ENCODE results near the gene RBM7.
A peak's percentile ranks its signal among the peaks of the same experiment; 100 is the strongest.

Gene RBM7, protein sequence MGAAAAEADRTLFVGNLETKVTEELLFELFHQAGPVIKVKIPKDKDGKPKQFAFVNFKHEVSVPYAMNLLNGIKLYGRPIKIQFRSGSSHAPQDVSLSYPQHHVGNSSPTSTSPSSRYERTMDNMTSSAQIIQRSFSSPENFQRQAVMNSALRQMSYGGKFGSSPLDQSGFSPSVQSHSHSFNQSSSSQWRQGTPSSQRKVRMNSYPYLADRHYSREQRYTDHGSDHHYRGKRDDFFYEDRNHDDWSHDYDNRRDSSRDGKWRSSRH

DNA sequence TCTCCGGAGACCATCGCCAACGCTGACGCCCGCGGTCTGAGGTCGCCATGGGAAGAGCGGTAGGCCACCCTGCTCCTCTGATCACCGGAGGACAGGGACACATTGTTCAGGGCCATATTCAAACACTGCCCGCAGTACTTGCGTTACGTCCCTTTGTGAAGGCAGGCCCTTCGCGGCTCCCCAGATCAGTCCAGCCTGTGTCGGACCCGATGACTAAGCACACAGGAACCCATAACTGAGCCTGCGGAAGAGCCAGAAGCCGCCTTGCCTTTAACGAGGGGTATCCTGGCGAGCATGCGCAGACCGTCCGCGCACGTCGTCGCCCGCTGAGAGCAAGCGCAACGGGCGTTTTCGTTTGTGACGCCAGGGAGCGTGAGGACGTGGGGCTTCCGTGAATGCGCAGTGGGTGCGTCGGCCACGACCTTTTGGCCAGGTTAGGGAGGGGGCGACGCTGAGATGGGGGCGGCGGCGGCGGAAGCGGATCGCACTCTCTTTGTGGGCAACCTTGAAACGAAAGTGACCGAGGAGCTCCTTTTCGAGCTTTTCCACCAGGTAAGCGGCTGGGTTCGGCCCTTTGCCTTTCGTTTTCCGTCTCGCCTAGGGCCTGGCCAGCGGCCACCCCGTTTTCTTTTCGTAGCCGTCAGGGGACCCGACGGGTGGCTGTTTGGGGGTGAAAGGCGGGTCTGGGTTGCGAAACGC lies at the start of gene RBM7, which contains the start of gene C11orf71:
RBM7 (plus strand) TSS at position 451 of the 699 bp plus-strand sequence; CDS start at position 457, 6 bp downstream.
C11orf71 (minus strand) TSS at position 296 of the 699 bp plus-strand sequence; CDS start at position 116, 180 bp downstream.
- DNase-seq (ENCODE audit: low read depth in 4 of 4, low spot score in 1 of 4), result peak; percentile 96

DNA sequence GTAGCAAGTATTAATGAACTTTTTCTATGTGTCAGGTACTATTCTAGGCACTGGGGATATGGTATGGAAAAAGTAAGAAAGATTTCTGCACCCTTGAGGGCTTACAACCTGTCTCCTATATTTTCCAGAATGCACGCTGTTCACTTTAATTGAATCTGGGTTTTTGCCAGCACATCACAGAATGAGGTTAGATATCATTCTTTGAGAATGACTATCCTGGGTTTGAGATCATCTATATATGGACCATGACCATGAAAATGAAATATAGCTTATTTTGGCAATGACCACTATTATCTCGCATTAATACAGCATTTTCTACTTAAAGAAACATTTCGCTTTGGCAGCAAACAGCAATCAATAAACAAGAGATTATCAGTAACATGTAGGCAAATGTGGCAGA lies 47.0 kb upstream of the RBM7 start:
- DNase-seq (ENCODE audit: low read depth in 4 of 4, low spot score in 1 of 4), result no peak

DNA sequence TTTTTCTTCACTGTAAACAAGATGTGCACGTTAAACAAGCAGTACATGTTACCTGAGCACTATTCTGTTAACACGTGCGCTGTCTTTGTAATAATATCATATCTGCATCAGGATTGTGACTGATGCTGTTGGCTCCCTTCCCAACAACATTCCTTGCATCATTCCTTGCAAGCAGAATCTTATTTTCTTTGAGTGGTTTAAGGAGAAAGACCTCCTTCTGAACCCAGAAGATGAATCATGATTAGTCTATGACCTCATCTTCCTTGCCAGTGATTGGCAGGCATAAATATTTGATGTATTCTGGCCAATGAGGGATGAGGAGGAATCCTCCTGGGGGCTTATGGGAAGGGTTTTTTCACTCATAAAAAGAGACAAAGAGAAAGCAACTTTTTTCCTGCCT lies 46.4 kb upstream of the RBM7 start:
- DNase-seq (ENCODE audit: low read depth in 4 of 4, low spot score in 1 of 4), result no peak

DNA sequence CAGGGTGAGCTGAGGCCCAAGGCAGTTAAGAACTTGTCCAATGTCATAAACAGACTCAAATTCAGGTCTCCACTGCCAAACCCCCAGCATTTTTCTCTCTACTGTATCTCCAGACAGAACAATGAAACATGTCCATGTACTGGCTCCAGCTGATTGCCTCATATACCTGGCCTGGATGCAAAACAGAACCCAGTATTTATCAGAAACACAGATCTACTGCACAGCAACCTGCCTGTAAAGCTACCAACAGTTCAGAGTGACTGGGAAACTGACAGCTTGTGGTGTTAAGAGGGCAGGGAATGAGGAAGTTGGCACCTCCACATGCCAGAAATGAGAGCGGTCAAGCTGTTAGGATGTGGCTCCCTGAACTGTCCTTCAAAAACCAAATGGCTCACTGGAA lies 41.8 kb upstream of the RBM7 start:
- DNase-seq (ENCODE audit: low read depth in 4 of 4, low spot score in 1 of 4), result no peak

- no peak for DNase-seq (ENCODE audit: low read depth in 4 of 4, low spot score in 1 of 4)
These were observed 41.1 kb upstream of the RBM7 start for GRCh38 chr11:114359342-114359741.

GRCh38 chr11:114362326-114362725 lies 38.1 kb upstream of the RBM7 start:
- DNase-seq (ENCODE audit: low read depth in 4 of 4, low spot score in 1 of 4), result no peak

- DNase-seq (ENCODE audit: low read depth in 4 of 4, low spot score in 1 of 4), result no peak
These were observed 37.5 kb upstream of the RBM7 start for GRCh38 chr11:114362958-114363357.

- DNase-seq (ENCODE audit: low read depth in 4 of 4, low spot score in 1 of 4), result no peak
These were observed 33.9 kb upstream of the RBM7 start for GRCh38 chr11:114366331-114367243.

GRCh38 chr11:114367244-114367957 lies 33.1 kb upstream of the RBM7 start:
- DNase-seq (ENCODE audit: low read depth in 4 of 4, low spot score in 1 of 4), result no peak

- DNase-seq (ENCODE audit: low read depth in 4 of 4, low spot score in 1 of 4), result no peak
These were observed 31.4 kb upstream of the RBM7 start for GRCh38 chr11:114368918-114369680.

GRCh38 chr11:114375052-114375451 lies 25.4 kb upstream of the RBM7 start:
- no peak for DNase-seq (ENCODE audit: low read depth in 4 of 4, low spot score in 1 of 4)

- no peak for DNase-seq (ENCODE audit: low read depth in 4 of 4, low spot score in 1 of 4)
These were observed 22.7 kb upstream of the RBM7 start for GRCh38 chr11:114377612-114378267.

GRCh38 chr11:114379394-114380069 lies 20.9 kb upstream of the RBM7 start:
- no peak for DNase-seq (ENCODE audit: low read depth in 4 of 4, low spot score in 1 of 4)

DNA sequence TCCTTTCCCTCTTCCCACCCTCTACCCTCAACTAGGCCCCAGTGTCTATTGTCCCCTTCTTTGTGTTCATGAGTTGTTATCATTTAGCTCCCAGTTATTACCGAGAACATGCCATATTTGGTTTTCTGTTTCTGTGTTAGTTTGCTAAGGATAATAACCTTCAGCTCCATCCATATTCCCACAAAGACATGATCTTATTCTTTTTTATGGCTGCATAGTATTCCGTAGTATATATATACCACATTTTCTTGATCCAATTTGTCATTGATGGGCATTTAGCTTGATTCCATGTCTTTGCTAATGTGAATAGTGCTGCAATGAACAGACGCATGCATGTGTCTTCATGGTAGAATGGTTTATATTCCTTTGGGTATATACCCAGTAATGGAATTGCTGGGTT lies 18.0 kb upstream of the RBM7 start:
- DNase-seq (ENCODE audit: low read depth in 4 of 4, low spot score in 1 of 4), result no peak

- no peak for DNase-seq (ENCODE audit: low read depth in 4 of 4, low spot score in 1 of 4)
These were observed 16.0 kb upstream of the RBM7 start for GRCh38 chr11:114384487-114384886.

DNA sequence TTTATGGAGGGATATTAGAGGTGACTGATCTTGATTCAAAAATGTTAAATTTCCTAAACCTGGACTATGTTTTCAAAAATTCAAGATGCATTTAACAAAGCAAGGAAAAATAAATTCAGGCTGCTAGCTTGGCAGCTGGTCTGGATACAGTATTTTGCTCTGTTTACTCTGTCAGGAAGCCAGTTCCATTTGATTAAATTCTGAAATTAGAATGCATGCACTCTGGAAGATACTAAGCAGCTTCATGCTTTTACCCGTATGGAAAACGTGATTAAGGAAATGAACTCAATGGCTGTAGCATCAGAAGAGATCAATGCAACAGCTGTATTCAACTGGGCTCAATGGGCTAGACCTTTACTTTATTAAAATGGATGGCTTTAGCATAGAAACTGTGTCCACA lies 14.3 kb upstream of the RBM7 start:
- DNase-seq (ENCODE audit: low read depth in 4 of 4, low spot score in 1 of 4), result no peak

GRCh38 chr11:114386545-114386944 lies 13.9 kb upstream of the RBM7 start:
- DNase-seq (ENCODE audit: low read depth in 4 of 4, low spot score in 1 of 4), result no peak

DNA sequence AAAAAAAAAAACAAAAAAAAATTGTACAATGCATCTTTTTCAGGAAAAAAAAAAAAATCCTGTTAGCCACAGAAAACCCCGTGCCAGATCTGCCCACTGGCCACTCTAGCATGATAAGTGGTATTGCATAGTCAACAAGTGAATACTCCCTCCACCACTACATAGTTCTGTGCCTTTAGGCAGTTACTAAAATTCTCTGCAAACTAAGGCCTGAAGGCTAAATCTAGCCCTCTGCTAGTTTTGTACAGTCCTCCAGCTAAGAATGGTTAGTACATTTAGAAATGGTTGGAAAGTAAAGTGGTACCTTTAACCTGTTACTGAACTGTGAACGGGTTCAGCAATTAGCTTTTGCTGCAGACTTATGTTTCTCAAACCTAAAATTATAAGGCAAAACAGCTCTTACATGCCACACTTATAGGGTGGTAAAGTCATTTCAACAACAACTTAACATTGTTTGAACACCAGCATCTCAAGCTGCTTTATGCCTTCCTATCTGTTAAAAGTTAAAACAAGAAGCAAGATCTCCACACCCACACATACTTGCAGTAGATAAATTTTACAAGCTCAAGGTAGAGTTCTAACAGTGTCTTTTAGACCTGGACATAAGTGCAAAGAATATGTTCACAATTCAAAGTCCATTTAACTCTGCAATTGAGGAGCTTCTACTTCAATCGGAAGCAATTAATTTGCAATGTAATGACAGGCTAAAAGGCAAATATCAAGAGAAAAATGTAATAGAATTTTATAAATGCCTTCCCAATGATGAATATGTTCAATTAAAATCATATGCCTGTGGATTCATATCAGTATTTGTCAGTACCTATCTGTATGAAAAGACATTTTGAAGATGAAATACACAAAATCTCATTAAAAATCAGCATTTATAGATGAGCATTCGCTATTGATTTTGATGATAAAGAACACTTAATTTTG lies 7.5 kb upstream of the RBM7 start:
- DNase-seq (ENCODE audit: low read depth in 4 of 4, low spot score in 1 of 4), result no peak

All from stimulated activated CD4-positive, alpha-beta T cell treated with anti-CD3 and anti-CD28 coated beads, Interleukin-1b, Interleukin-23, amount 100 ng/mL, for 24 hours (primary cell).